ENCODE measurements around the gene CCDC201. TPM values are rescaled to one million over a fixed set of nuclear protein-coding genes. Genes with fewer than 3 reads are reported as not detected.
"Not testable (repeated sequence)": the region's sequence is repeated elsewhere in the genome, so short reads cannot be mapped to it uniquely, and the experiment has no call there.

The CCDC201 gene
- total and polyA plus RNA-seq, 2 of the 8 experiments (the other 6 are each of a cell fraction or from before 2014, with no cell fraction given): not detected

- H2BK5ac ChIP-seq (ENCODE audit: low read depth, low read length); H2BK120ac ChIP-seq (replicated peaks; ENCODE audit: low read depth, low read length); POLR2A ChIA-PET (ENCODE audit: partially characterized antibody); H4K20me1 ChIP-seq (replicated peaks in 1 of 2; ENCODE audit: control insufficient read depth in 1 of 2, insufficient read depth in 2 of 2, low read length in 2 of 2); H4K8ac ChIP-seq (ENCODE audit: extremely low read depth, insufficient read depth, low read length); H2BK20ac ChIP-seq (ENCODE audit: low read length); H3K4me1 ChIP-seq (replicated peaks in 1 of 4; ENCODE audit: control insufficient read depth in 3 of 4, insufficient read depth in 4 of 4, low read length in 3 of 4); H2BK15ac ChIP-seq (ENCODE audit: low read length); H3K36me3 ChIP-seq (ENCODE audit: control insufficient read depth in 2 of 4, insufficient read depth in 4 of 4, low read length in 3 of 4); H3K56ac ChIP-seq (replicated peaks; ENCODE audit: insufficient read length, low read depth, low read length); H3K9ac ChIP-seq (replicated peaks in 1 of 4; ENCODE audit: extremely low read depth in 1 of 4, low read depth in 3 of 4, low read length in 3 of 4); DNase-seq (ENCODE audit: low read depth in 1 of 2, low spot score in 2 of 2); H3K4ac ChIP-seq (replicated peaks; ENCODE audit: insufficient read length, low read depth, low read length); H3K79me2 ChIP-seq (ENCODE audit: control insufficient read depth in 1 of 2, insufficient read depth in 2 of 2, low read length in 2 of 2); H3K4me3 ChIP-seq (ENCODE audit: extremely low read depth in 1 of 4, insufficient read depth in 2 of 4, low read depth in 3 of 4, low read length in 4 of 4); FAIRE-seq; H2BK12ac ChIP-seq (ENCODE audit: low read depth, low read length); H3K27ac ChIP-seq (ENCODE audit: low read depth, low read length); CTCF ChIA-PET (ENCODE audit: partially characterized antibody); H3K79me1 ChIP-seq (ENCODE audit: low read depth, low read length); H3K14ac ChIP-seq (ENCODE audit: insufficient read length); H3K23ac ChIP-seq (ENCODE audit: insufficient read length); H4K91ac ChIP-seq (replicated peaks; ENCODE audit: insufficient read length, low read length); H3K4me2 ChIP-seq (ENCODE audit: insufficient read depth in 1 of 2, low read depth in 2 of 2, low read length in 2 of 2); H2AK5ac ChIP-seq (ENCODE audit: low read depth, low read length); H2AFZ ChIP-seq (ENCODE audit: low read length); H3K18ac ChIP-seq (ENCODE audit: extremely low read depth, low read length); H3K27me3 ChIP-seq (replicated peaks in 1 of 4; ENCODE audit: control insufficient read depth in 3 of 4, extremely low read depth in 1 of 4, insufficient read depth in 3 of 4, low read length in 3 of 4); H3K23me2 ChIP-seq (ENCODE audit: low read depth, low read length); H3K9me3 ChIP-seq (ENCODE audit: insufficient read depth in 2 of 2, low read depth in 1 of 2, low read length in 1 of 2); H4K5ac ChIP-seq (ENCODE audit: insufficient read length, low read depth, low read length): not testable (repeated sequence)
- whole genome bisulfite sequencing, 2 experiments (ENCODE audit: extremely low coverage in 1 of 2, insufficient coverage in 1 of 2, insufficient read length in 1 of 2, insufficient replicate concordance in 2 of 2, low coverage in 1 of 2, low lambda C conversion rate in 2 of 2, missing lambda C conversion rate in 1 of 2): 96% methylated on average over 12 of the region's 12 CpGs; no CpG with 5 or more reads in 1 of the 2 experiments
Measured at GRCh38 chr7:45818763-45819162, 54.1 kb downstream of the CCDC201 start.

DNA sequence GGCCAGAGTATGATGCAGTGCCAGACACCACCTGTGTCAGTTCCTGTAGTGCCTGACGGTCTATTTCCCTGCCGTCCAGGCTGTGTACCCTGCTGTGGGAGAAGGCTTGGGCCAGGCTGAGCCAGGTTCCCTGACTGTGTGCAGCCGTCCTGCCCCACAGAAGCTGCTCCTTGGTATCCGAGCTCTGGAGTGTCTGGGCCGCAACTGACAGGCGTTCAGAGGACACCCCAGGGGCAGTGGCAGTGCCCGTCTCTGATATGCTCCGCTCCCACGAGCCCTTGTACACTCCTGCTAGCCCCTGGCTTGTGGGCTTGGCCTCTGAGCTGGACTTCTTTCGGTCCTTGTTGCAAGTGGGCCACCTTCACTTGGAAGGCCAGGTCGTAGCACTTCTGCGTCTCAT is 55.0 kb downstream of the CCDC201 start:
- H3K18ac ChIP-seq (ENCODE audit: extremely low read depth, low read length); H2AK5ac ChIP-seq (ENCODE audit: low read depth, low read length); CTCF ChIA-PET (ENCODE audit: partially characterized antibody); H3K4ac ChIP-seq (replicated peaks; ENCODE audit: insufficient read length, low read depth, low read length); DNase-seq (ENCODE audit: low read depth in 1 of 2, low spot score in 2 of 2); H3K36me3 ChIP-seq (ENCODE audit: control insufficient read depth in 2 of 4, insufficient read depth in 4 of 4, low read length in 3 of 4); H3K4me3 ChIP-seq (ENCODE audit: extremely low read depth in 1 of 4, insufficient read depth in 2 of 4, low read depth in 3 of 4, low read length in 4 of 4); H3K4me1 ChIP-seq (replicated peaks in 1 of 4; ENCODE audit: control insufficient read depth in 3 of 4, insufficient read depth in 4 of 4, low read length in 3 of 4); H3K23me2 ChIP-seq (ENCODE audit: low read depth, low read length); H3K79me1 ChIP-seq (ENCODE audit: low read depth, low read length); H3K27me3 ChIP-seq (replicated peaks in 1 of 4; ENCODE audit: control insufficient read depth in 3 of 4, extremely low read depth in 1 of 4, insufficient read depth in 3 of 4, low read length in 3 of 4); H3K27ac ChIP-seq (ENCODE audit: low read depth, low read length); FAIRE-seq; H2BK12ac ChIP-seq (ENCODE audit: low read depth, low read length); H2BK5ac ChIP-seq (ENCODE audit: low read depth, low read length); POLR2A ChIA-PET (ENCODE audit: partially characterized antibody); H4K20me1 ChIP-seq (replicated peaks in 1 of 2; ENCODE audit: control insufficient read depth in 1 of 2, insufficient read depth in 2 of 2, low read length in 2 of 2); H3K14ac ChIP-seq (ENCODE audit: insufficient read length); H3K9ac ChIP-seq (replicated peaks in 1 of 4; ENCODE audit: extremely low read depth in 1 of 4, low read depth in 3 of 4, low read length in 3 of 4); H2AFZ ChIP-seq (ENCODE audit: low read length); H2BK120ac ChIP-seq (replicated peaks; ENCODE audit: low read depth, low read length); H3K4me2 ChIP-seq (ENCODE audit: insufficient read depth in 1 of 2, low read depth in 2 of 2, low read length in 2 of 2); H4K5ac ChIP-seq (ENCODE audit: insufficient read length, low read depth, low read length); H2BK15ac ChIP-seq (ENCODE audit: low read length); H4K91ac ChIP-seq (replicated peaks; ENCODE audit: insufficient read length, low read length); H3K56ac ChIP-seq (replicated peaks; ENCODE audit: insufficient read length, low read depth, low read length); H3K79me2 ChIP-seq (ENCODE audit: control insufficient read depth in 1 of 2, insufficient read depth in 2 of 2, low read length in 2 of 2); H4K8ac ChIP-seq (ENCODE audit: extremely low read depth, insufficient read depth, low read length); H3K9me3 ChIP-seq (ENCODE audit: insufficient read depth in 2 of 2, low read depth in 1 of 2, low read length in 1 of 2); H3K23ac ChIP-seq (ENCODE audit: insufficient read length); H2BK20ac ChIP-seq (ENCODE audit: low read length): not testable (repeated sequence)
- WGBS, 2 experiments (ENCODE audit: extremely low coverage in 1 of 2, insufficient coverage in 1 of 2, insufficient read length in 1 of 2, insufficient replicate concordance in 2 of 2, low coverage in 1 of 2, low lambda C conversion rate in 2 of 2, missing lambda C conversion rate in 1 of 2): 94% methylated on average over 11 of the region's 12 CpGs; no CpG with 5 or more reads in 1 of the 2 experiments

All from H1 (cell line).